Esophagus squamous epithelium (tissue), 5 donors: ENCODE measurements around the gene B3GALNT2. TPM values are rescaled to one million over a fixed set of nuclear protein-coding genes. Genes with fewer than 3 reads are reported as not detected.

Source experiments
- DNase-seq: peaks from one replicate; lab custom pipeline; 2025; lab: John Stamatoyannopoulos, UW
- H3K27ac ChIP-seq, 4 donors: fragments of 200-600 bp; sonication (generic); one replicate each; pipeline ENCODE4 v1.5.1; 2016 to 2019; ENCODE audit warnings: mild to moderate bottlenecking in 1 of 4
- H3K27me3 ChIP-seq, 4 donors: fragments of 200-600 bp; sonication (generic); 1 replicate in 3 of 4; 2 replicates in 1 of 4; pipeline versions ENCODE4 v1.5.1 to v1.6.0; 2017 to 2021; ENCODE audit warnings: antibody characterized with exemption in 1 of 4
- H3K36me3 ChIP-seq, 3 donors: fragments of 200-600 bp; sonication (generic); one replicate each; pipeline ENCODE4 v1.5.1; 2016 to 2019
- H3K4me1 ChIP-seq, 3 donors: fragments of 200-600 bp; sonication (generic); one replicate each; pipeline ENCODE4 v1.5.1; 2017 to 2019
- H3K4me3 ChIP-seq, 4 donors: fragments of 200-600 bp; sonication (generic); 1 replicate in 3 of 4; 2 replicates in 1 of 4; pipeline ENCODE4 v1.5.1; 2016 to 2019; ENCODE audit warnings: mild to moderate bottlenecking in 2 of 4, moderate library complexity in 1 of 4
- H3K9me3 ChIP-seq, 3 donors: fragments of 200-600 bp; sonication (generic); one replicate each; pipeline ENCODE4 v1.5.1; 2016 to 2019
- CTCF ChIP-seq, 6 experiments: fragments of 450-650 bp in 4 of 6; fragments of 200-600 bp in 2 of 6; sonication (generic) in 2 of 6; IDR thresholded peaks; one replicate each; pipeline ENCODE4 v1.5.1; 2016 to 2019; ENCODE audit warnings: antibody characterized with exemption in 6 of 6, mild to moderate bottlenecking in 4 of 6, moderate library complexity in 4 of 6
- POLR2A ChIP-seq, 4 donors: fragments of 450-650 bp; IDR thresholded peaks; one replicate each; pipeline ENCODE4 v1.6.1; 2017; ENCODE audit warnings: antibody characterized with exemption in 4 of 4, mild to moderate bottlenecking in 4 of 4, moderate library complexity in 3 of 4
- WGBS, 2 donors: methylation state at CpG; one replicate each; pipeline ENCODE4 v1.1.5; 2018; 5-methylcytosine and 5-hydroxymethylcytosine counted together
- intact Hi-C: fragments of 100-400 bp; cut with DNase I; formaldehyde crosslinking; loops from one replicate; pipeline ENCODE4 v1.15.0; 2022
- total RNA-seq, 4 donors: library from RNA; depleted of rRNA; stranded (reverse); fragments of >200 nt; gene quantifications; one replicate each; pipeline ENCODE4 v1.1.0, GENCODE V29; 2016
- donor health status: DM: yes; HTN: yes; CAD: no.

The B3GALNT2 gene
- total RNA-seq, 4 donors from 2014 or later, result 23.1 to 44.6 (median 34.4) TPM

GRCh38 chr1:235495030-235495429, 9.2 kb downstream of the B3GALNT2 start:
- no peak for TF ChIP-seq POLR2A (IDR thresholded peaks at IDR 0.05)
- no peak for TF ChIP-seq CTCF (IDR thresholded peaks at IDR 0.05)
- WGBS, 2 donors, result 92 to 95% methylated on average over 5 of the region's 5 CpGs

GRCh38 chr1:235494531-235494930, 9.7 kb downstream of the B3GALNT2 start:
- Histone ChIP-seq H3K4me3 (no peak overlapping the region), H3K27ac (no peak overlapping the region), H3K4me1 (no peaks in the 10 kb centered on the region), H3K9me3 (no peaks in the 10 kb centered on the region), H3K27me3 (no peaks in the 10 kb centered on the region), H3K36me3 (peaks cover 11 to 62% (median 12%) of the 10 kb centered on the region in 3 donors)
- WGBS, 2 donors, result 93 to 97% methylated on average over 9 of the region's 9 CpGs
- intact Hi-C loops, result no loop called here
- DNase-seq, result no peak
- no peak for TF ChIP-seq CTCF (IDR thresholded peaks at IDR 0.05)
- no peak for TF ChIP-seq POLR2A (IDR thresholded peaks at IDR 0.05)

More at GRCh38 chr1:235495030-235495429, 9.2 kb downstream of the B3GALNT2 start:
- Histone ChIP-seq H3K4me3 (no peak overlapping the region), H3K27me3 (no peaks in the 10 kb centered on the region), H3K36me3 (peaks cover 11 to 57% (median 12%) of the 10 kb centered on the region in 3 donors), H3K9me3 (no peaks in the 10 kb centered on the region), H3K4me1 (peaks cover 0 to 4% (median 0%) of the 10 kb centered on the region in 3 donors), H3K27ac (no peak overlapping the region)
- DNase-seq, result no peak
- intact Hi-C loops, result no loop called here

GRCh38 chr1:235491644-235492043, 12.6 kb downstream of the B3GALNT2 start:
- TF ChIP-seq POLR2A (IDR thresholded peaks at IDR 0.05), result no peak
- TF ChIP-seq CTCF (IDR thresholded peaks at IDR 0.05), result no peak
- Histone ChIP-seq H3K4me3 (no peak overlapping the region), H3K9me3 (no peaks in the 10 kb centered on the region), H3K36me3 (peaks cover 11 to 91% (median 12%) of the 10 kb centered on the region in 3 donors), H3K27me3 (no peaks in the 10 kb centered on the region), H3K4me1 (no peaks in the 10 kb centered on the region), H3K27ac (no peak overlapping the region)
- WGBS, 2 donors, result 83 to 90% methylated on average over 3 of the region's 3 CpGs
- intact Hi-C loops, result no loop called here
- no peak for DNase-seq

GRCh38 chr1:235486321-235486720, 17.9 kb downstream of the B3GALNT2 start:
- Histone ChIP-seq H3K4me3 (no peak overlapping the region), H3K36me3 (peaks cover 0 to 91% (median 0%) of the 10 kb centered on the region in 3 donors), H3K9me3 (no peaks in the 10 kb centered on the region), H3K4me1 (no peaks in the 10 kb centered on the region), H3K27ac (no peak overlapping the region), H3K27me3 (no peaks in the 10 kb centered on the region)
- TF ChIP-seq CTCF (IDR thresholded peaks at IDR 0.05) (no peak), POLR2A (IDR thresholded peaks at IDR 0.05) (no peak)
- intact Hi-C loops, result no loop called here
- DNase-seq, result no peak
- WGBS, 2 donors, result 70 to 92% methylated on average over 5 of the region's 5 CpGs

GRCh38 chr1:235485558-235485957, 18.7 kb downstream of the B3GALNT2 start:
- WGBS, 2 donors, result 95 to 97% methylated on average over 2 of the region's 2 CpGs
- intact Hi-C loops, result no loop called here
- peaks cover 0 to 89% (median 0%) of the 10 kb centered on the region in 3 donors for H3K36me3 ChIP-seq
- H3K9me3 ChIP-seq, result no peaks in the 10 kb centered on the region
- H3K27me3 ChIP-seq, result no peaks in the 10 kb centered on the region
- DNase-seq, result no peak
- H3K27ac ChIP-seq, result no peak overlapping the region
- no peak for TF ChIP-seq POLR2A (IDR thresholded peaks at IDR 0.05)
- no peak for TF ChIP-seq CTCF (IDR thresholded peaks at IDR 0.05)
- no peaks in the 10 kb centered on the region for H3K4me1 ChIP-seq
- no peak overlapping the region for H3K4me3 ChIP-seq
